Measurements from ENCODE around the gene SPRED2. TPM values are rescaled to one million over a fixed set of nuclear protein-coding genes. Genes with fewer than 3 reads are reported as not detected.

Gene SPRED2
- total and polyA plus RNA-seq, 10 donors = 3.5 to 26.4 (median 13.8) TPM

DNA sequence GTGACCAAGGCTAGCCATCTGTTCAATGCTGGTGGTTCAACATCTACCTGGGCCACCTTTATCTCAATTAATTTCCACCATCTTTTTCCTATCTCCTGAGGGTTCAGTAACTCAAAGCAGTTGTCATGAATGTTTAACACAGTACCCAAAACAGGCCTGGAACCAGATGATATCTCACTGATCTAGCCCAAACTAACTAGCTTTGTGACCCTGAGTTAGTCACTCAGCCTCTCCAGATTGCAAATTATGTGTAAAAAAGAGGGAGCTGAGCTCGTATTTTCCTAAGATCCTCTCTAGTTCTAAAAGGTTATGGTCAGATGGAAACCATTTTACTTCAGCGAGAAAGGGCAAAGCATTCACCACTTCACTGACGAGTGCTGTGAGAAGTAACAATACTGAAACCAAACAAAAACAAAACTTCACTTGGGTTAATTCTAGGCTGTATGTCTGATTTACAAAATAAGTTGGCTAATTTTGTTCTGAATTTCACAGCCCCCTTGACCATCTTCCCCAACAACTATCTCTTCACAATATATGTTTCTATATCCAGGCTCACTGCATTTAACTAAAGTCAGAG is 14.8 kb downstream of the SPRED2 start:
- no peak for DNase-seq
- H3K9me3 ChIP-seq = no peaks in the 10 kb centered on the region
- intact Hi-C loops (cut with DNase I; ENCODE audit: low total_unique reads) = no loop called here
- peaks cover 0 to 4% (median 0%) of the 10 kb centered on the region in 7 donors for H3K27me3 ChIP-seq (replicated peaks in 1 of 7)
- no peak overlapping the region for H3K27ac ChIP-seq
- no peak overlapping the region for H3K4me3 ChIP-seq
- 73 to 84% (median 80%) methylated on average over 3 of the region's 3 CpGs for WGBS, 5 donors
- H3K36me3 ChIP-seq = no peaks in the 10 kb centered on the region
- TF ChIP-seq POLR2AphosphoS5 (IDR thresholded peaks at IDR 0.05) = no peak
- H3K4me1 ChIP-seq = peaks cover 12 to 26% (median 16%) of the 10 kb centered on the region in 6 donors

DNA sequence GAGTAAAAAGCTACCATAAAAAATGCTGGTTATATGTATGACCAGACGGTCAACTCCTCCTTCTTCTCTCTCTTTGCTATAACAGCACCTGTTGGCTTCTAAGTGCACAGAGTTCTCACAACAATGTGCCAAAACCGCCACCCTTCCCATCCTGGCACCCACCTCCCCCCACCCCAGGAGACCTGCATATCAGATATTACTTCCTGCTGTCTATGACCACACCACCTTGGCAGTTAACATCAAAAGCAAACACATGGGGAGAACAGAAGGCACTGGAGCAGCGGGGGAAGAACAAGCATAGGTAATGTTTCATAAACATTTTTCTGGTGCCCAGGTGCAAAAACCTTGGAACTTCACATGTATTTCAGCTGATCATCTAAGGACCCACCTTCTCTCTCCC is 15.5 kb downstream of the SPRED2 start:
- 68 to 82% (median 80%) methylated on average over 3 of the region's 3 CpGs for WGBS, 5 donors
- Histone ChIP-seq H3K36me3 (no peaks in the 10 kb centered on the region), H3K4me3 (no peak overlapping the region), H3K27me3 (replicated peaks in 1 of 7) (peaks cover 0 to 4% (median 0%) of the 10 kb centered on the region in 7 donors), H3K9me3 (no peaks in the 10 kb centered on the region), H3K4me1 (peaks cover 12 to 26% (median 16%) of the 10 kb centered on the region in 6 donors), H3K27ac (no peak overlapping the region)
- TF ChIP-seq, protein P1, sequence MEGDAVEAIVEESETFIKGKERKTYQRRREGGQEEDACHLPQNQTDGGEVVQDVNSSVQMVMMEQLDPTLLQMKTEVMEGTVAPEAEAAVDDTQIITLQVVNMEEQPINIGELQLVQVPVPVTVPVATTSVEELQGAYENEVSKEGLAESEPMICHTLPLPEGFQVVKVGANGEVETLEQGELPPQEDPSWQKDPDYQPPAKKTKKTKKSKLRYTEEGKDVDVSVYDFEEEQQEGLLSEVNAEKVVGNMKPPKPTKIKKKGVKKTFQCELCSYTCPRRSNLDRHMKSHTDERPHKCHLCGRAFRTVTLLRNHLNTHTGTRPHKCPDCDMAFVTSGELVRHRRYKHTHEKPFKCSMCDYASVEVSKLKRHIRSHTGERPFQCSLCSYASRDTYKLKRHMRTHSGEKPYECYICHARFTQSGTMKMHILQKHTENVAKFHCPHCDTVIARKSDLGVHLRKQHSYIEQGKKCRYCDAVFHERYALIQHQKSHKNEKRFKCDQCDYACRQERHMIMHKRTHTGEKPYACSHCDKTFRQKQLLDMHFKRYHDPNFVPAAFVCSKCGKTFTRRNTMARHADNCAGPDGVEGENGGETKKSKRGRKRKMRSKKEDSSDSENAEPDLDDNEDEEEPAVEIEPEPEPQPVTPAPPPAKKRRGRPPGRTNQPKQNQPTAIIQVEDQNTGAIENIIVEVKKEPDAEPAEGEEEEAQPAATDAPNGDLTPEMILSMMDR (IDR thresholded peaks at IDR 0.05 in 8 of 11, conservative IDR thresholded peaks at IDR 0.05 in 3 of 11) = no peak
- TF ChIP-seq POLR2AphosphoS5 (IDR thresholded peaks at IDR 0.05) (no peak), POLR2A (IDR thresholded peaks at IDR 0.05) (no peak)
- intact Hi-C loops (cut with DNase I; ENCODE audit: low total_unique reads) = no loop called here
- no peak for DNase-seq

DNA sequence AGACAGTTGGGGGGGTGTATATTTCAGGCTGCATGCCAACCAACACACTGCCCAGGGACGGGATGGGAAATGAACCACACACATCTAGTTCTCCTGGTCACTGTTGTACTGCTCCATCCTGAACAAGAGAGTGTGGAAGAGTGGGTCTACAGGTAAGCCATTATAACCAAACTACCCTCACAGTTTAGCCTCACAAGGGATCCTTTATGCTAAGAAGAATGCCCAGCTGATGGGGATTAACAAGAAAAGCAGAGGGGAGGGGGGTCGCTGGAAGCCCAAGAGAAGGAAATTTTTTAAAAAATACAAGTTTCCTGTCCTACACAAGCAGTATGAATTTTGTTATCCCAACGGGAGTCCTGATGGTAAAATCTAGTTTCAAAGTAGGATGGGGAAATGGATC is 16.1 kb downstream of the SPRED2 start:
- intact Hi-C loops (cut with DNase I; ENCODE audit: low total_unique reads) = no loop called here
- 72 to 84% (median 80%) methylated on average over 3 of the region's 3 CpGs for WGBS, 5 donors
- Histone ChIP-seq H3K4me3 (no peak overlapping the region), H3K9me3 (no peaks in the 10 kb centered on the region), H3K4me1 (peaks cover 11 to 22% (median 13%) of the 10 kb centered on the region in 6 donors), H3K36me3 (no peaks in the 10 kb centered on the region), H3K27ac (no peak overlapping the region), H3K27me3 (replicated peaks in 1 of 7) (peaks cover 0 to 4% (median 0%) of the 10 kb centered on the region in 7 donors)
- DNase-seq = no peak
- TF ChIP-seq POLR2AphosphoS5 (IDR thresholded peaks at IDR 0.05) = no peak
- TF ChIP-seq, protein P1 (IDR thresholded peaks at IDR 0.05 in 8 of 11, conservative IDR thresholded peaks at IDR 0.05 in 3 of 11) = no peak
- no peak for TF ChIP-seq POLR2A (IDR thresholded peaks at IDR 0.05)

DNA sequence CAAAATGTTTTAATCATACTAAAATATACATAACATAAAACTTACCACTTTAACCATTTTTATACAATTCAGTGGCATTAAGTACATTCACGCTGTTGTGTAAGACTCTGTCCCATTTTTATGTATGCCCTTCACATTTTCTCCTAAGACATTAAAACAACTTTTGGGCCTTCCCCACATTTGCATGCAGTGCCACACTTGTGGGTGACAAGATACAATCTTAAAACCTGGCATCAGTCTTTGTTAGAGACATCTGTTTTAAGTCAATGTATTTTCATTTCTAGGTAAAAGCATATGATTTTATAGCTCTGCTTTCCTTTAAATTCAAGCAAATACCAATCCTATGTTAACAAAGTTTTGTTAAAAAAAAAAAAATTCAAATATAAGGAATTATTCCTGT is 17.3 kb downstream of the SPRED2 start:
- Histone ChIP-seq H3K9me3 (no peaks in the 10 kb centered on the region), H3K27ac (no peak overlapping the region), H3K4me3 (no peak overlapping the region), H3K27me3 (replicated peaks in 1 of 7) (peaks cover 0 to 4% (median 0%) of the 10 kb centered on the region in 7 donors), H3K36me3 (no peaks in the 10 kb centered on the region), H3K4me1 (peaks cover 0 to 10% (median under 1%) of the 10 kb centered on the region in 6 donors)
- WGBS, 5 donors = 89 to 94% (median 91%) methylated on average over 1 of the region's 1 CpG
- DNase-seq = no peak
- intact Hi-C loops (cut with DNase I; ENCODE audit: low total_unique reads) = no loop called here
- TF ChIP-seq, protein P1 (IDR thresholded peaks at IDR 0.05 in 8 of 11, conservative IDR thresholded peaks at IDR 0.05 in 3 of 11) = no peak
- TF ChIP-seq POLR2AphosphoS5 (IDR thresholded peaks at IDR 0.05) = no peak
- TF ChIP-seq POLR2A (IDR thresholded peaks at IDR 0.05) = no peak

Measured in spleen (tissue), 11 donors.